Measurements from ENCODE around the gene POLR3GL.
"Not testable (repeated sequence)": the region's sequence is repeated elsewhere in the genome, so short reads cannot be mapped to it uniquely, and the experiment has no call there.

DNA sequence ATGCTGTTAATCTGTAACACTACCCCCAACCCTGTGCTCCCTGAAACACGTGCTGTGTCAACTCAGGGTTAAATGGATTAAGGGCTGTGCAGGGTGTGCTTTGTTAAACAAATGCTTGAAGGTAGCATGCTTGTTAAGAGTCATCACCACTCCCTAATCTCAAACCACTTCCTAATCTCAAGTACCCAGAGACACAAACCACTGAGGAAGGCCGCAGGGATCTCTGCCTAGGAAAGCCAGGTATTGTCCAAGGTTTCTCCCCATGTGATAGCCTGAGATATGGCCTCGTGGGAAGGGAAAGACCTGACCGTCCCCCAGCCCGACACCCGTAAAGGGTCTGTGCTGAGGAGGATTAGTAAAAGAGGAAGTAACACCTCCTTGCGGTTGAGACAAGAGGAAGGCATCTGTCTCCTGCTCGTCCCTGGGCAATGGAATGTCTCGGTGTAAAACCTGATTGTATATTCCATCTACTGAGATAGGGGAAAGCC is 31.9 kb upstream of the POLR3GL start:
- TF ChIP-seq YY1 (IDR thresholded peaks at IDR 0.05; ENCODE audit: insufficient read depth, insufficient read length); SUZ12 (IDR thresholded peaks at IDR 0.05; ENCODE audit: extremely low read depth, insufficient read depth, insufficient read length); ZNF274 (IDR thresholded peaks at IDR 0.05; ENCODE audit: low read depth, low read length): not testable (repeated sequence)
